Liver (tissue), 4 donors: ENCODE measurements around the gene HEPACAM2. TPM values are rescaled to one million over a fixed set of nuclear protein-coding genes. Genes with fewer than 3 reads are reported as not detected.

ENCODE experiments used
- polyA plus RNA-seq, 2 donors: library from polyadenylated mRNA; stranded (reverse) in 1 of 2; unstranded in 1 of 2; fragments of 200-250 nt in 1 of 2; fragments of >200 nt in 1 of 2; fragmentation: Nextera tagmentation in 1 of 2; extraction: Ambion mirVana in 1 of 2; gene quantifications; one replicate each; pipeline versions ENCODE4 v1.2.1 to v1.2.3, GENCODE V29; 2013 to 2015
- total RNA-seq, 2 donors: library from RNA; depleted of rRNA; stranded (reverse); fragments of >200 nt; gene quantifications; one replicate each; pipeline ENCODE4 v1.2.3, GENCODE V29; 2014
- donor health status: healthy.
- donor health status: healthy.
- donor health status: healthy.

HEPACAM2 gene
- total and polyA plus RNA-seq, 4 donors = 4.4 TPM; not detected in 3

Other genes starting within 250 kb of the HEPACAM2 start
- 10 to 100 TPM in 1 of 2 donors, 1 to 10 TPM in 1; 3.3 to 10.9 TPM for gene SAMD9, start 108.5 kb downstream of the HEPACAM2 start, total RNA-seq
- 1 to 10 TPM; 1.2 TPM for gene SAMD9, start 108.5 kb downstream of the HEPACAM2 start, polyA plus RNA-seq
- gene SAMD9L, start 78.1 kb downstream of the HEPACAM2 start, total RNA-seq = 1 to 10 TPM; 4.2 to 5.2 TPM
- gene SAMD9L, start 78.1 kb downstream of the HEPACAM2 start, polyA plus RNA-seq = 1 to 10 TPM; 2.2 to 3.4 TPM
- gene VPS50, start 5.9 kb upstream of the HEPACAM2 start, total RNA-seq = 10 to 100 TPM; 18.0 to 18.2 TPM
- 1 to 10 TPM; 4.0 to 5.8 TPM for gene VPS50, start 5.9 kb upstream of the HEPACAM2 start, polyA plus RNA-seq